ENCODE measurements around the gene PTPRH. TPM values are rescaled to one million over a fixed set of nuclear protein-coding genes. Genes with fewer than 3 reads are reported as not detected.

PTPRH gene
- total and polyA plus RNA-seq, 9 of the 15 experiments (the other 6 are each of a cell fraction or from before 2014, with no cell fraction given) = 0.87 to 34.3 (median 22.7) TPM

- TF ChIP-seq RAD21 (CRISPR knock-in tag; conservative IDR thresholded peaks at IDR 0.05 in 1 of 2, IDR thresholded peaks at IDR 0.05 in 1 of 2) = no peak
- peak; percentile 39; the same call in 1 of the 2 replicates for TF ChIP-seq EP400 (IDR thresholded peaks at IDR 0.05)
- no peak for TF ChIP-seq ATF7 (IDR thresholded peaks at IDR 0.05)
- 0 out of 2 replicates have a peak, but pooled peaks have one; percentile 3 for TF ChIP-seq ZFX (CRISPR knock-in tag; IDR thresholded peaks at IDR 0.05)
- TF ChIP-seq, protein P1, sequence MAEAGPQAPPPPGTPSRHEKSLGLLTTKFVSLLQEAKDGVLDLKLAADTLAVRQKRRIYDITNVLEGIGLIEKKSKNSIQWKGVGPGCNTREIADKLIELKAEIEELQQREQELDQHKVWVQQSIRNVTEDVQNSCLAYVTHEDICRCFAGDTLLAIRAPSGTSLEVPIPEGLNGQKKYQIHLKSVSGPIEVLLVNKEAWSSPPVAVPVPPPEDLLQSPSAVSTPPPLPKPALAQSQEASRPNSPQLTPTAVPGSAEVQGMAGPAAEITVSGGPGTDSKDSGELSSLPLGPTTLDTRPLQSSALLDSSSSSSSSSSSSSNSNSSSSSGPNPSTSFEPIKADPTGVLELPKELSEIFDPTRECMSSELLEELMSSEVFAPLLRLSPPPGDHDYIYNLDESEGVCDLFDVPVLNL (CRISPR knock-in tag; IDR thresholded peaks at IDR 0.05; ENCODE audit: low read depth) = no peak
These were observed 47.5 kb upstream of the PTPRH start (continued) for GRCh38 chr19:55256562-55257460.

DNA sequence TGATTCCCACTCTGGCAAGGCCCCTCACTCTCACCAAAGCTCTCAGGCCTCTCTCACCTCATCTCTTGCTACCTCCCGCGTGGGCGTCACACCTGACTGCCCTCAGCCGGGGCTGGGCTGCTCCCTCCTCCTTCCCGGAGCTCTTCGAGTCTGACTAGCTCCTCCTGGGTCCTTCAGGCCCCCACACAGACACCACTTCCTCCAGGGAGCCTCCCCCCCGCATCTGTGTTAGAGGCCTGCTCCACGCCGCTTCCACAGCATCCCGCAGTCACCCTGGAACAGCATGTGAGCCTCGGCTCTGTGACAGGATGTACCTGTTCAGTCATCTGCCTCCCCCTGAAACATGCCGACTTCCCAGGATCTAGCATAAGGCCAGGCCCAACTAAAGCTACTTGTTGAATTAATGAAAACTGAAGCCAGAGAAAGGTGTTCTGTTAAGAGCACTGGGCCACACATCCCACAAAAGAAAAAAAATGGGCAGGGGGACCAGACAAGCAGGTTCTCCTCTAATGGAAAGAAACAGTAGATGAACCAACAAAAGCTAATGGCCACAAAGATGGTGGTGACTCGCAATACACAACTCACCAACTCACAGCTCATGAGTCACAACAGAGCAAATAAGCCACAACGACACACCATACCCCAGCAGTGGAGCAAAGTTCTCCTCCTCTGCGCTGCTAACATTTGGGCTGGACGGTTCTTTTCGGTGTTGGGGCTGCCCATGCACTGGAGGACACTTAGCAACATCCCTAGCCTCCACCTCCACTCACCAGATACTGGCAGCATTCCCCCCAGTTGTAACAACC is 46.5 kb upstream of the PTPRH start:
- in situ Hi-C loops (cut with MboI) = no loop called here
- peaks cover 60% of the 10 kb centered on the region for H4K20me1 ChIP-seq (replicated peaks; ENCODE audit: control insufficient read depth, insufficient read depth, low read length)
- FAIRE-seq = peak; percentile 15
- BruUV-seq (replicated peaks) = no TSS peak
- no peaks in the 10 kb centered on the region for H3K9me3 ChIP-seq (replicated peaks; ENCODE audit: control insufficient read depth, insufficient read depth, low read depth, low read length)
- peak overlapping the region; percentile 96 for H3K4me2 ChIP-seq (ENCODE audit: insufficient read depth, low read length)
- peaks cover 9% of the 10 kb centered on the region for H3K9me1 ChIP-seq (ENCODE audit: control insufficient read depth, insufficient read depth, low read length)
- H3K27me3 ChIP-seq (ENCODE audit: control insufficient read depth in 2 of 2, insufficient read depth in 2 of 2, low read length in 2 of 2) = no peaks in the 10 kb centered on the region
- peak overlapping the region; percentile 34; the same call in 1 of the 3 replicates for H3K27ac ChIP-seq (ENCODE audit: extremely low read depth, low read depth, low read length)
- peaks cover 81% of the 10 kb centered on the region for H3K79me2 ChIP-seq (ENCODE audit: control insufficient read depth, insufficient read depth, low read length)
- H3K36me3 ChIP-seq (ENCODE audit: control insufficient read depth, insufficient read depth, low read length) = peaks cover 60% of the 10 kb centered on the region
- CTCF ChIA-PET (ENCODE audit: low intra/inter-chr PET ratio) = no interaction called here
- WGBS (ENCODE audit: insufficient coverage, low coverage, missing lambda C conversion rate) = 36% methylated on average over 16 of the region's 17 CpGs
- no peak for ATAC-seq
- H3K9ac ChIP-seq (ENCODE audit: insufficient read depth in 1 of 2, low read depth in 2 of 2, low read length in 2 of 2) = peak overlapping the region; percentile 94 to 99
- intact Hi-C loops (cut with micrococcal nuclease) = no loop called here
- peak in 3 of 4 experiments; percentile 37 to 51 (median 46) for DNase-seq (ENCODE audit: extremely low read depth in 1 of 4, low spot score in 3 of 4)
- no peak overlapping the region for H2AFZ ChIP-seq (ENCODE audit: low read depth, low read length)
- H3K4me3 ChIP-seq = peak overlapping the region; percentile 94
- H3K4me1 ChIP-seq (replicated peaks in 1 of 2; ENCODE audit: control insufficient read depth in 2 of 2, insufficient read depth in 2 of 2, low read length in 2 of 2) = peaks cover 37 to 50% of the 10 kb centered on the region in 2 experiments; a peak in 4 of 5 replicates
- POLR2A ChIA-PET = interaction anchor here (0.6 to 2.9 kb wide), 12 partner anchors 8 to 248 kb away, joined by 3 to 26 read pairs (median 6); partner anchors contain the start of genes HSPBP1 and UBE2S
- TF ChIP-seq YY1 (IDR thresholded peaks at IDR 0.05; ENCODE audit: borderline replicate concordance in 1 of 3, control insufficient read depth in 1 of 3, extremely low read depth in 1 of 3, insufficient read depth in 3 of 3, insufficient read length in 1 of 3, insufficient replicate concordance in 2 of 3, low read depth in 1 of 3, low read length in 2 of 3) = peak in 1 of 3 experiments; percentile 11
- no peak for TF ChIP-seq ZNF311 (CRISPR knock-in tag; IDR thresholded peaks at IDR 0.05)
- peak; percentile 47; the same call in 1 of the 2 replicates for TF ChIP-seq SPI1 (IDR thresholded peaks at IDR 0.05; ENCODE audit: borderline replicate concordance, low read depth, low read length)
- no peak for TF ChIP-seq PCBP1 (IDR thresholded peaks at IDR 0.05; ENCODE audit: low read depth, low read length, poor library complexity, severe bottlenecking)
- no peak for TF ChIP-seq CCNT2 (IDR thresholded peaks at IDR 0.05; ENCODE audit: borderline replicate concordance, extremely low read depth, insufficient read length, low read depth, low read length)
- peak; percentile 59 for TF ChIP-seq EGR1 (conservative IDR thresholded peaks at IDR 0.05)
- no peak for TF ChIP-seq EHMT2 (IDR thresholded peaks at IDR 0.05)
- TF ChIP-seq MBD2 (IDR thresholded peaks at IDR 0.05; ENCODE audit: borderline replicate concordance, low read depth) = no peak
- no peak for TF ChIP-seq BRCA1 (IDR thresholded peaks at IDR 0.05)
- TF ChIP-seq BRCA1 (CRISPR knock-in tag; IDR thresholded peaks at IDR 0.05) = no peak
- peak; percentile 53 for TF ChIP-seq ZFP36 (IDR thresholded peaks at IDR 0.05; ENCODE audit: low read depth, low read length, partially characterized antibody)
- TF ChIP-seq ZFX (CRISPR knock-in tag; IDR thresholded peaks at IDR 0.05) = peak; percentile 23; the same call in 1 of the 2 replicates
- no peak for TF ChIP-seq ZNF175 (CRISPR knock-in tag; IDR thresholded peaks at IDR 0.05; ENCODE audit: low read depth)

Measured in K562 (cell line).